ENCODE data around the gene TESMIN.

TESMIN gene

GRCh38 chr11:68707527-68707926 lies 43.8 kb downstream of the TESMIN start:
- no peak for DNase-seq

GRCh38 chr11:68704887-68705286 lies 46.4 kb downstream of the TESMIN start:
- DNase-seq = no peak

- no peak for DNase-seq
Measured at GRCh38 chr11:68698993-68699392, 52.3 kb downstream of the TESMIN start.

GRCh38 chr11:68695531-68695930 lies 55.8 kb downstream of the TESMIN start:
- DNase-seq = no peak

GRCh38 chr11:68694431-68695297 lies 56.7 kb downstream of the TESMIN start:
- no peak for DNase-seq

GRCh38 chr11:68693484-68693882 lies 57.8 kb downstream of the TESMIN start:
- DNase-seq = no peak

- no peak for DNase-seq
Measured at GRCh38 chr11:68692871-68693483, 58.3 kb downstream of the TESMIN start.

- DNase-seq = no peak
Measured at GRCh38 chr11:68692115-68692514, 59.2 kb downstream of the TESMIN start.

GRCh38 chr11:68691402-68691784 lies 59.9 kb downstream of the TESMIN start:
- no peak for DNase-seq

- no peak for DNase-seq
Measured at GRCh38 chr11:68690671-68691401, 60.5 kb downstream of the TESMIN start.

- DNase-seq = no peak
Measured at GRCh38 chr11:68689737-68690625, 61.3 kb downstream of the TESMIN start.

GRCh38 chr11:68688881-68689280 lies 62.4 kb downstream of the TESMIN start:
- DNase-seq = no peak

GRCh38 chr11:68687986-68688385 lies 63.3 kb downstream of the TESMIN start:
- no peak for DNase-seq

- DNase-seq = no peak
Measured at GRCh38 chr11:68687311-68687710, 64.0 kb downstream of the TESMIN start.

GRCh38 chr11:68686486-68686885 lies 64.8 kb downstream of the TESMIN start:
- DNase-seq = no peak

GRCh38 chr11:68685656-68686380 lies 65.5 kb downstream of the TESMIN start:
- DNase-seq = no peak

- DNase-seq = no peak
Measured at GRCh38 chr11:68684385-68685356, 66.6 kb downstream of the TESMIN start, which contains the start of gene GAL. Gene GAL (plus strand): TSS chr11:68684544. CDS start chr11:68684924, 380 bp downstream.

GRCh38 chr11:68683536-68684384 lies 67.6 kb downstream of the TESMIN start:
- no peak for DNase-seq

GRCh38 chr11:68683121-68683520 lies 68.2 kb downstream of the TESMIN start:
- no peak for DNase-seq

- DNase-seq = no peak
Measured at GRCh38 chr11:68682531-68682961, 68.8 kb downstream of the TESMIN start.

Measured in activated naive CD4-positive, alpha-beta T cell (primary cell).